ENCODE measurements around the gene FGD4. TPM values are rescaled to one million over a fixed set of nuclear protein-coding genes. Genes with fewer than 3 reads are reported as not detected.

Gene FGD4
- total and polyA plus RNA-seq, 2 of the 4 experiments (the other 2 are of a cell fraction) = 2.1 to 8.8 TPM

DNA sequence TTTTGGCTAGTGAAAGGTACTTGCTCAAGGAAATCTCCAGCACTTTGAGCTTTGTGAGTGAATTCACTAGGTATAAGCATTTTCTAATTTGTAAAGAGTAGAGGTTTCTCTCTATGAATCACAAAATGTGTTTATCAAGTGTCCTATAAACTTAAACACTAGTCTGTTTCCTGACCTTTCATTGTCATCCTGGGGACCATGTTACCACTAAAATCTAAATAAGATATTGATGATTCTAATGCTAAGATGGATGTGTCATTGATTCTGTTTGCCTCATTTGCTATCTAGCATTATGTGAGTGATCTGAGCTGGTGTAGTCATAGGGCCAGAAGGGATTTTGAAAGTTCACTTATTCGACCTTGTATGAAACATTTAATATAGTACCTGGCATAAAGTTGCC is 199.3 kb downstream of the FGD4 start:
- BruUV-seq (replicated peaks) = no TSS peak
- H2BK20ac ChIP-seq (ENCODE audit: low read depth, low read length) = no peak overlapping the region
- H2BK15ac ChIP-seq (ENCODE audit: low read depth, low read length) = no peak overlapping the region
- H2BK5ac ChIP-seq (ENCODE audit: low read depth, low read length, poor library complexity, severe bottlenecking) = no peak overlapping the region
- no peak overlapping the region for H3K9ac ChIP-seq (ENCODE audit: low read depth, low read length)
- no peak overlapping the region for H2BK120ac ChIP-seq (ENCODE audit: low read depth, low read length)
- DNase-seq (no peak), ATAC-seq (ENCODE audit: low read depth) (no peak)
- no peaks in the 10 kb centered on the region for H3K27me3 ChIP-seq (ENCODE audit: control insufficient read depth, insufficient read depth, low read length)
- H4K5ac ChIP-seq (ENCODE audit: low read depth, low read length) = no peak overlapping the region
- WGBS, 2 experiments (ENCODE audit: extremely low coverage in 2 of 2, insufficient read length in 1 of 2) = no CpG with 5 or more reads among the region's 1 CpG
- intact Hi-C loops (cut with micrococcal nuclease) = no loop called here
- no peak overlapping the region for H3K56ac ChIP-seq (ENCODE audit: extremely low read depth, insufficient read depth, low read length)
- no peak overlapping the region for H3K4ac ChIP-seq (ENCODE audit: low read depth, low read length)
- no peak overlapping the region for H3K18ac ChIP-seq (ENCODE audit: low read depth, low read length)
- no peak overlapping the region for H2AK9ac ChIP-seq (replicated peaks; ENCODE audit: low read depth, low read length, poor library complexity)
- in situ Hi-C loops (cut with MboI; ENCODE audit: low sequenced_read_pairs) = no loop called here
- ChIA-PET POLR2A (ENCODE audit: unreplicated experiment) (no interaction called here), CTCF (no interaction called here)
- TF ChIP-seq MAZ (IDR thresholded peaks at IDR 0.05; ENCODE audit: borderline replicate concordance, low read depth, low read length) (no peak), RCOR1 (IDR thresholded peaks at IDR 0.05; ENCODE audit: insufficient replicate concordance, low read length) (no peak), POLR2A (IDR thresholded peaks at IDR 0.05; ENCODE audit: low read depth, low read length) (no peak), RAD21 (IDR thresholded peaks at IDR 0.05; ENCODE audit: low read length) (no peak), SMC3 (IDR thresholded peaks at IDR 0.05; ENCODE audit: low read depth, low read length) (no peak), BHLHE40 (IDR thresholded peaks at IDR 0.05; ENCODE audit: low read depth, low read length) (no peak), CHD1 (IDR thresholded peaks at IDR 0.05; ENCODE audit: low read depth, low read length) (no peak), NFE2L2 (IDR thresholded peaks at IDR 0.05; ENCODE audit: low read depth, low read length) (no peak), CEBPB (IDR thresholded peaks at IDR 0.05; ENCODE audit: low read depth, low read length) (no peak), MAFK (IDR thresholded peaks at IDR 0.05; ENCODE audit: low read depth, low read length) (no peak), RFX5 (IDR thresholded peaks at IDR 0.05; ENCODE audit: low read depth, low read length) (no peak)
- TF ChIP-seq, protein P1, sequence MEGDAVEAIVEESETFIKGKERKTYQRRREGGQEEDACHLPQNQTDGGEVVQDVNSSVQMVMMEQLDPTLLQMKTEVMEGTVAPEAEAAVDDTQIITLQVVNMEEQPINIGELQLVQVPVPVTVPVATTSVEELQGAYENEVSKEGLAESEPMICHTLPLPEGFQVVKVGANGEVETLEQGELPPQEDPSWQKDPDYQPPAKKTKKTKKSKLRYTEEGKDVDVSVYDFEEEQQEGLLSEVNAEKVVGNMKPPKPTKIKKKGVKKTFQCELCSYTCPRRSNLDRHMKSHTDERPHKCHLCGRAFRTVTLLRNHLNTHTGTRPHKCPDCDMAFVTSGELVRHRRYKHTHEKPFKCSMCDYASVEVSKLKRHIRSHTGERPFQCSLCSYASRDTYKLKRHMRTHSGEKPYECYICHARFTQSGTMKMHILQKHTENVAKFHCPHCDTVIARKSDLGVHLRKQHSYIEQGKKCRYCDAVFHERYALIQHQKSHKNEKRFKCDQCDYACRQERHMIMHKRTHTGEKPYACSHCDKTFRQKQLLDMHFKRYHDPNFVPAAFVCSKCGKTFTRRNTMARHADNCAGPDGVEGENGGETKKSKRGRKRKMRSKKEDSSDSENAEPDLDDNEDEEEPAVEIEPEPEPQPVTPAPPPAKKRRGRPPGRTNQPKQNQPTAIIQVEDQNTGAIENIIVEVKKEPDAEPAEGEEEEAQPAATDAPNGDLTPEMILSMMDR (conservative IDR thresholded peaks at IDR 0.05; ENCODE audit: low read depth, low read length) = no peak
- TF ChIP-seq, protein P2, sequence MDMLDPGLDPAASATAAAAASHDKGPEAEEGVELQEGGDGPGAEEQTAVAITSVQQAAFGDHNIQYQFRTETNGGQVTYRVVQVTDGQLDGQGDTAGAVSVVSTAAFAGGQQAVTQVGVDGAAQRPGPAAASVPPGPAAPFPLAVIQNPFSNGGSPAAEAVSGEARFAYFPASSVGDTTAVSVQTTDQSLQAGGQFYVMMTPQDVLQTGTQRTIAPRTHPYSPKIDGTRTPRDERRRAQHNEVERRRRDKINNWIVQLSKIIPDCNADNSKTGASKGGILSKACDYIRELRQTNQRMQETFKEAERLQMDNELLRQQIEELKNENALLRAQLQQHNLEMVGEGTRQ (IDR thresholded peaks at IDR 0.05; ENCODE audit: low read depth, low read length) = no peak
- no peak overlapping the region for H2AK5ac ChIP-seq (ENCODE audit: low read depth, low read length)
- no peak overlapping the region for H4K8ac ChIP-seq (ENCODE audit: low read depth in 2 of 2, low read length in 2 of 2)
- H3K4me1 ChIP-seq (ENCODE audit: control insufficient read depth, insufficient read depth, low read length) = peaks cover 1% of the 10 kb centered on the region; the same call in 1 of the 2 replicates
- no peak overlapping the region for H3K4me2 ChIP-seq (ENCODE audit: low read depth, low read length)
- no peak overlapping the region for H3K4me3 ChIP-seq (ENCODE audit: insufficient read depth, low read depth, low read length)
- dilution Hi-C loops (cut with HindIII; ENCODE audit: low sequenced_read_pairs, unreplicated experiment) = no loop called here
- 0 out of 2 replicates have a peak, but pooled peaks cover 1% of the 10 kb centered on the region for H3K36me3 ChIP-seq (ENCODE audit: control insufficient read depth, insufficient read depth, low read length)
- no peak overlapping the region for H3K27ac ChIP-seq (ENCODE audit: insufficient read depth, low read length)
- H3K23ac ChIP-seq (ENCODE audit: low read depth, low read length) = no peak overlapping the region
- no peak overlapping the region for H2AFZ ChIP-seq (replicated peaks; ENCODE audit: low read length, poor library complexity)
- no peaks in the 10 kb centered on the region for H3K9me3 ChIP-seq (ENCODE audit: control insufficient read depth, insufficient read depth, low read length)
- no peak overlapping the region for H4K91ac ChIP-seq (ENCODE audit: insufficient read depth, low read depth, low read length)
- H3K14ac ChIP-seq (replicated peaks; ENCODE audit: low read depth, low read length) = no peak overlapping the region
- peaks cover 6% of the 10 kb centered on the region; the same call in 1 of the 2 replicates for H3K9me1 ChIP-seq (ENCODE audit: insufficient read depth, low read length)
- H3K79me1 ChIP-seq (ENCODE audit: low read depth in 1 of 2, low read length in 2 of 2) = peaks cover 0 to 7% of the 10 kb centered on the region in 2 experiments; a peak in 2 of 4 replicates
- no peaks in the 10 kb centered on the region for H4K20me1 ChIP-seq (ENCODE audit: insufficient read depth, low read length)

Data from IMR-90 (cell line).